Endothelial cell of umbilical vein (primary cell): ENCODE measurements around the gene IFIT3. TPM values are rescaled to one million over a fixed set of nuclear protein-coding genes. Genes with fewer than 3 reads are reported as not detected.

Source experiments
- BruUV-seq: library from RNA; stranded (reverse); fragments of 400-500 nt; replicated peaks from 2 replicates; lab custom pipeline; 2021; lab: Mats Ljungman, UMichigan
- CTCF ChIA-PET: fragments of 300-600, 350-600 bp; sonication (Branson Sonifier 250); formaldehyde crosslinking; loops from one replicate; lab custom pipeline; 2021; ENCODE audit warnings: antibody characterized with exemption, inconsistent platforms; lab: Charles Lee
- POLR2A ChIA-PET: fragments of 300-600, 350-600 bp; sonication (Branson Sonifier 250); formaldehyde crosslinking; loops from one replicate; lab custom pipeline; 2021; ENCODE audit warnings: antibody characterized with exemption, inconsistent platforms; lab: Charles Lee
- DNase-seq: peaks from one replicate; pipeline ENCODE4 v3.0.0-alpha.2; 2011; ENCODE audit warnings: low read depth, low spot score
- FAIRE-seq: peaks from 2 replicates; lab custom pipeline; 2011; peaks lifted over from hg19 to GRCh38; lab: Jason Lieb, UNC
- H2AFZ ChIP-seq: 2 replicates; pipeline ENCODE4 v1.6.0; 2012; ENCODE audit warnings: low read depth, low read length, control low read depth, inconsistent platforms
- H3K27ac ChIP-seq: 2 replicates; pipeline ENCODE4 v1.5.1; 2011; ENCODE audit warnings: low read depth, mild to moderate bottlenecking, control low read depth, low read length, moderate library complexity; ENCODE audit not compliant: insufficient read depth
- H3K27me3 ChIP-seq, 2 experiments: 2 replicates each; pipeline versions ENCODE4 v1.6.0 to v1.6.1; 2011; ENCODE audit warnings: low read length in 2 of 2, mixed read lengths in 1 of 2; ENCODE audit not compliant: control insufficient read depth in 2 of 2, insufficient read depth in 2 of 2
- H3K36me3 ChIP-seq, 2 experiments: 2 replicates in 1 of 2; 3 replicates in 1 of 2; pipeline ENCODE4 v1.5.1; 2011; ENCODE audit warnings: low read length in 2 of 2, mild to moderate bottlenecking in 1 of 2, moderate library complexity in 1 of 2; ENCODE audit not compliant: control insufficient read depth in 2 of 2, insufficient read depth in 2 of 2; ENCODE audit errors: extremely low read depth in 1 of 2
- H3K4me1 ChIP-seq: 3 replicates; pipeline ENCODE4 v1.5.1; 2011; ENCODE audit warnings: mild to moderate bottlenecking, low read length; ENCODE audit not compliant: control insufficient read depth, insufficient read depth; ENCODE audit errors: extremely low read depth
- H3K4me2 ChIP-seq: 2 replicates; pipeline ENCODE4 v1.6.1; 2011; ENCODE audit warnings: low read length, control low read depth, mixed read lengths; ENCODE audit not compliant: insufficient read depth
- H3K4me3 ChIP-seq, 3 experiments: fragments of 200-600 bp in 1 of 3; sonication (generic), shearing (Covaris generic) in 1 of 3; replicated peaks in 1 of 3; 2 replicates each; pipeline ENCODE4 v1.5.1; 2011 to 2016; ENCODE audit warnings: control low read depth in 3 of 3, low read length in 3 of 3, mild to moderate bottlenecking in 2 of 3, inconsistent platforms in 1 of 3, low read depth in 1 of 3, moderate library complexity in 1 of 3; ENCODE audit not compliant: insufficient read depth in 1 of 3
- H3K79me2 ChIP-seq: 2 replicates; pipeline ENCODE4 v1.6.0; 2012; ENCODE audit warnings: low read length, inconsistent platforms; ENCODE audit not compliant: control insufficient read depth, insufficient read depth
- H3K9ac ChIP-seq: replicated peaks from 2 replicates; pipeline ENCODE3; 2011; ENCODE audit warnings: low read length, control low read depth; ENCODE audit not compliant: insufficient read depth; ENCODE audit errors: extremely low read depth
- H3K9me1 ChIP-seq: replicated peaks from 3 replicates; pipeline ENCODE4 v1.6.0; 2011; ENCODE audit warnings: mild to moderate bottlenecking, low read length; ENCODE audit not compliant: control insufficient read depth, insufficient read depth; ENCODE audit errors: extremely low read depth
- H3K9me3 ChIP-seq: replicated peaks from 2 replicates; pipeline ENCODE4 v1.5.1; 2012; ENCODE audit warnings: low read length, inconsistent platforms; ENCODE audit not compliant: control insufficient read depth, insufficient read depth
- H4K20me1 ChIP-seq: replicated peaks from 2 replicates; pipeline ENCODE3; 2011; ENCODE audit warnings: mild to moderate bottlenecking, low read length; ENCODE audit not compliant: control insufficient read depth, insufficient read depth; ENCODE audit errors: extremely low read depth
- EZH2 ChIP-seq: IDR thresholded peaks from 2 replicates; pipeline ENCODE4 v1.6.1; 2012; ENCODE audit warnings: borderline replicate concordance, low read depth, mild to moderate bottlenecking, moderate library complexity, low read length, inconsistent platforms; ENCODE audit not compliant: severe bottlenecking
- GATA2 ChIP-seq: IDR thresholded peaks from 2 replicates; pipeline ENCODE4 v1.7.0; 2011; ENCODE audit warnings: low read depth, mild to moderate bottlenecking, moderate library complexity, mixed read lengths, low read length; ENCODE audit not compliant: insufficient read length, insufficient read depth
- JUN ChIP-seq: IDR thresholded peaks from 2 replicates; pipeline ENCODE4 v1.6.1; 2011; ENCODE audit warnings: borderline replicate concordance, low read depth; ENCODE audit not compliant: insufficient read length, insufficient read depth
- MAX ChIP-seq: IDR thresholded peaks from 2 replicates; pipeline ENCODE4 v1.6.1; 2011; ENCODE audit not compliant: insufficient read depth, insufficient read length
- MYC ChIP-seq: IDR thresholded peaks from one replicate; pipeline ENCODE4 v1.6.1; 2011; ENCODE audit warnings: mild to moderate bottlenecking, low read depth, low read length
- POLR2A ChIP-seq: IDR thresholded peaks from 2 replicates; pipeline ENCODE4 v1.6.1; 2012; ENCODE audit warnings: low read depth, mild to moderate bottlenecking, control low read depth, low read length
- POLR2AphosphoS5 ChIP-seq: IDR thresholded peaks from 2 replicates; pipeline ENCODE4 v1.6.1; 2012; ENCODE audit warnings: low read depth, mild to moderate bottlenecking, control low read depth, low read length, moderate library complexity; ENCODE audit not compliant: insufficient read depth
- dilution Hi-C: fragments of 300-500 bp; cut with MboI; formaldehyde crosslinking; loops from one replicate; pipeline ENCODE4 v1.15.0; 2019; ENCODE audit warnings: low sequenced_read_pairs; ENCODE audit not compliant: extremely low pct_ligation_motif_present
- intact Hi-C: fragments of 100-400 bp; cut with micrococcal nuclease; formaldehyde crosslinking; loops from one replicate; pipeline ENCODE4 v1.10.0; 2022
- polyA plus RNA-seq, 4 experiments: library from polyadenylated mRNA; depleted of rRNA in 3 of 4; stranded (reverse) in 3 of 4; unstranded in 1 of 4; fragments of >200 nt; gene quantifications; 2 replicates each; pipeline versions ENCODE4 v1.2.1 to v1.2.3, GENCODE V29; 2011 to 2012; ENCODE audit warnings: missing spikeins in 1 of 4
- total RNA-seq: library from RNA; stranded (reverse); gene quantifications from 2 replicates; pipeline ENCODE4 v1.2.3, GENCODE V29; 2021
- TF ChIP-seq, protein P1 (sequence below), 2 donors: IDR thresholded peaks; 1 replicate in 1 of 2; 2 replicates in 1 of 2; pipeline ENCODE4 v1.5.1; 2011; ENCODE audit warnings: low read length in 2 of 2, mild to moderate bottlenecking in 2 of 2, moderate library complexity in 2 of 2, control low read depth in 1 of 2, inconsistent platforms in 1 of 2, low read depth in 1 of 2; ENCODE audit not compliant: insufficient read depth in 1 of 2; ENCODE audit errors: extremely low read depth in 1 of 2

Gene IFIT3
- total and polyA plus RNA-seq, 2 donors (not counting 3 experiments of a cell fraction or from before 2014, with no cell fraction given), result 1.2 to 3.1 TPM

DNA sequence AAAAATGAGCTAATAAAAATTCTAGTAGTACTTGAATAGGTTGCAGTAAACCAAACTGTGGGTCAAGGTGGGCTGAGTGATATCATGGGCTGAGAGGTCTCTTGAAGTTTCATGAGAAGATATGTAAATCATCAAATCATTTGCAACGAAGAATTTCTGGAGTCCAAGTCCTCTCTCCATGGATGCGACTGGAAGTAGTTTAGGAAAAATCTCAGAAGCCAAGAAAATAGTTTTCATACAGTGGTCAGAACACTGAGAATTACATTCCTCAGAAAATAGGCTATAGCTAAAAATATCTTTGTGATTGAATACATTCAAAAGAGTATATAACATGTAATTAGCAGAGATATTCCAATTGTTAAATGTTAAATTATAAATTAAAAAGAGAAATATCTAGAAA is 61.0 kb downstream of the IFIT3 start:
- FAIRE-seq (no peak), DNase-seq (no peak)
- Histone ChIP-seq H3K4me1 (peaks cover 10% of the 10 kb centered on the region), H3K79me2 (no peaks in the 10 kb centered on the region), H3K36me3 (no peaks in the 10 kb centered on the region), H3K27ac (no peak overlapping the region), H3K4me3 (no peak overlapping the region), H3K9ac (no peak overlapping the region), H3K4me2 (no peak overlapping the region), H2AFZ (no peak overlapping the region), H3K9me1 (no peaks in the 10 kb centered on the region), H3K27me3 (peaks cover 4 to 5% of the 10 kb centered on the region in 2 experiments), H4K20me1 (no peaks in the 10 kb centered on the region), H3K9me3 (no peaks in the 10 kb centered on the region)
- ChIA-PET CTCF (interaction anchor here (0.8 to 2.4 kb wide), 8 partner anchors 14 to 402 kb away, joined by 3 to 21 read pairs (median 4); no protein-coding TSS in a partner anchor), POLR2A (no interaction called here)
- BruUV-seq, result no TSS peak
- intact Hi-C loops (loop anchor here (1.0 kb wide), 1 partner anchor 172 kb away; no protein-coding TSS in a partner anchor), dilution Hi-C loops (no loop called here)
- no peak for TF ChIP-seq POLR2AphosphoS5
- no peak for TF ChIP-seq GATA2

DNA sequence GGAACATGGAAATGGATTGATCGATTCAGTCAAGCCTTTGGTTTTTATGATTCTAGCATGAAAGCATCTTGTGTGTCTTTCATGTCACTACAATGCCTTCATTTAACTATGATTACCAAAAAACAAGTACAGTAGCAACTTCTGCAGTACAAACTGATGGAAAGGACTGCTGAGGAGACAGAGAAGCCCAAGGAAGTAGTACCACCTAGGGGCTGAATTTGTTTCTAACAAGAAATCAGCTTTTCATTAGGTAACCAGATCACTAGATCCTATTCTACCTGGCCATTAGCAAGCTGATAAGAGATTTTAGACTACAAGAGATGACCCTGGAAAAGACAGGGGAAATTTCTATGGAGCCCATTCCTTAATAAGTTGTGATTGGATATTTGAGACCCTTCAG is 61.5 kb downstream of the IFIT3 start:
- no peak overlapping the region for H2AFZ ChIP-seq
- H3K27me3 ChIP-seq, result peaks cover 2 to 3% of the 10 kb centered on the region in 2 experiments
- FAIRE-seq (no peak), DNase-seq (peak; percentile 45)
- no peak overlapping the region for H3K4me2 ChIP-seq
- H3K4me1 ChIP-seq, result peaks cover 10% of the 10 kb centered on the region
- no peaks in the 10 kb centered on the region for H3K36me3 ChIP-seq
- no peaks in the 10 kb centered on the region for H3K9me3 ChIP-seq
- no peaks in the 10 kb centered on the region for H3K9me1 ChIP-seq
- dilution Hi-C loops (no loop called here), intact Hi-C loops (loop anchor here (1.0 kb wide), 1 partner anchor 172 kb away; no protein-coding TSS in a partner anchor)
- H3K9ac ChIP-seq, result no peak overlapping the region
- H3K4me3 ChIP-seq, result no peak overlapping the region
- ChIA-PET POLR2A (no interaction called here), CTCF (interaction anchor here (0.8 to 2.4 kb wide), 8 partner anchors 14 to 402 kb away, joined by 3 to 21 read pairs (median 4); no protein-coding TSS in a partner anchor)
- H4K20me1 ChIP-seq, result no peaks in the 10 kb centered on the region
- H3K79me2 ChIP-seq, result no peaks in the 10 kb centered on the region
- TF ChIP-seq POLR2A (no peak), EZH2 (no peak), MAX (no peak), MYC (no peak), JUN (no peak), GATA2 (no peak)
- TF ChIP-seq, protein P1, sequence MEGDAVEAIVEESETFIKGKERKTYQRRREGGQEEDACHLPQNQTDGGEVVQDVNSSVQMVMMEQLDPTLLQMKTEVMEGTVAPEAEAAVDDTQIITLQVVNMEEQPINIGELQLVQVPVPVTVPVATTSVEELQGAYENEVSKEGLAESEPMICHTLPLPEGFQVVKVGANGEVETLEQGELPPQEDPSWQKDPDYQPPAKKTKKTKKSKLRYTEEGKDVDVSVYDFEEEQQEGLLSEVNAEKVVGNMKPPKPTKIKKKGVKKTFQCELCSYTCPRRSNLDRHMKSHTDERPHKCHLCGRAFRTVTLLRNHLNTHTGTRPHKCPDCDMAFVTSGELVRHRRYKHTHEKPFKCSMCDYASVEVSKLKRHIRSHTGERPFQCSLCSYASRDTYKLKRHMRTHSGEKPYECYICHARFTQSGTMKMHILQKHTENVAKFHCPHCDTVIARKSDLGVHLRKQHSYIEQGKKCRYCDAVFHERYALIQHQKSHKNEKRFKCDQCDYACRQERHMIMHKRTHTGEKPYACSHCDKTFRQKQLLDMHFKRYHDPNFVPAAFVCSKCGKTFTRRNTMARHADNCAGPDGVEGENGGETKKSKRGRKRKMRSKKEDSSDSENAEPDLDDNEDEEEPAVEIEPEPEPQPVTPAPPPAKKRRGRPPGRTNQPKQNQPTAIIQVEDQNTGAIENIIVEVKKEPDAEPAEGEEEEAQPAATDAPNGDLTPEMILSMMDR (IDR thresholded peaks at IDR 0.05; ENCODE audit: extremely low read depth in 1 of 2, insufficient read depth in 1 of 2, low read depth in 1 of 2, low read length in 2 of 2), result peak in 1 of 2 donors; percentile 21
- no TSS peak for BruUV-seq
- H3K27ac ChIP-seq, result no peak overlapping the region
